ENCODE data around the gene CTSZ.

DNA sequence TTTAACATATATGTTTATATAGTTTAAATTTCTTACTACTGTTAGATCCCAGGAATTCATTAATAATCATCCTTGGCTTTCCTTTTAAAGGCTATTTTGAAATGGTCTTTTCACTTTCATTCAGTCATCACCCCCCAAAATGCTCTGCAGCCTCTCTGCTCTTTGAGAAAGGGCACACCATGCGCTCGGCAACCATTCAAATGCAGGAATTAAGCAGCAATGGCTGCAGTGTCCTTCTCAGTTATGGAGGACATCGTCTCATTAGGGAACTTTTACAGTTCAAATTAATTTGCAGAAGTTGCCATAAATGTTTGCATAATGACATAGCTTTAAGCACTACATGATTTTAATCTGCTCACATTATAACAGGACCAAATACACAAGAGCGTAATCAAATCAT is 18.5 kb upstream of the CTSZ start:
- TF ChIP-seq, protein P1, sequence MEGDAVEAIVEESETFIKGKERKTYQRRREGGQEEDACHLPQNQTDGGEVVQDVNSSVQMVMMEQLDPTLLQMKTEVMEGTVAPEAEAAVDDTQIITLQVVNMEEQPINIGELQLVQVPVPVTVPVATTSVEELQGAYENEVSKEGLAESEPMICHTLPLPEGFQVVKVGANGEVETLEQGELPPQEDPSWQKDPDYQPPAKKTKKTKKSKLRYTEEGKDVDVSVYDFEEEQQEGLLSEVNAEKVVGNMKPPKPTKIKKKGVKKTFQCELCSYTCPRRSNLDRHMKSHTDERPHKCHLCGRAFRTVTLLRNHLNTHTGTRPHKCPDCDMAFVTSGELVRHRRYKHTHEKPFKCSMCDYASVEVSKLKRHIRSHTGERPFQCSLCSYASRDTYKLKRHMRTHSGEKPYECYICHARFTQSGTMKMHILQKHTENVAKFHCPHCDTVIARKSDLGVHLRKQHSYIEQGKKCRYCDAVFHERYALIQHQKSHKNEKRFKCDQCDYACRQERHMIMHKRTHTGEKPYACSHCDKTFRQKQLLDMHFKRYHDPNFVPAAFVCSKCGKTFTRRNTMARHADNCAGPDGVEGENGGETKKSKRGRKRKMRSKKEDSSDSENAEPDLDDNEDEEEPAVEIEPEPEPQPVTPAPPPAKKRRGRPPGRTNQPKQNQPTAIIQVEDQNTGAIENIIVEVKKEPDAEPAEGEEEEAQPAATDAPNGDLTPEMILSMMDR (IDR thresholded peaks at IDR 0.05): no peak
- TF ChIP-seq, protein P2, sequence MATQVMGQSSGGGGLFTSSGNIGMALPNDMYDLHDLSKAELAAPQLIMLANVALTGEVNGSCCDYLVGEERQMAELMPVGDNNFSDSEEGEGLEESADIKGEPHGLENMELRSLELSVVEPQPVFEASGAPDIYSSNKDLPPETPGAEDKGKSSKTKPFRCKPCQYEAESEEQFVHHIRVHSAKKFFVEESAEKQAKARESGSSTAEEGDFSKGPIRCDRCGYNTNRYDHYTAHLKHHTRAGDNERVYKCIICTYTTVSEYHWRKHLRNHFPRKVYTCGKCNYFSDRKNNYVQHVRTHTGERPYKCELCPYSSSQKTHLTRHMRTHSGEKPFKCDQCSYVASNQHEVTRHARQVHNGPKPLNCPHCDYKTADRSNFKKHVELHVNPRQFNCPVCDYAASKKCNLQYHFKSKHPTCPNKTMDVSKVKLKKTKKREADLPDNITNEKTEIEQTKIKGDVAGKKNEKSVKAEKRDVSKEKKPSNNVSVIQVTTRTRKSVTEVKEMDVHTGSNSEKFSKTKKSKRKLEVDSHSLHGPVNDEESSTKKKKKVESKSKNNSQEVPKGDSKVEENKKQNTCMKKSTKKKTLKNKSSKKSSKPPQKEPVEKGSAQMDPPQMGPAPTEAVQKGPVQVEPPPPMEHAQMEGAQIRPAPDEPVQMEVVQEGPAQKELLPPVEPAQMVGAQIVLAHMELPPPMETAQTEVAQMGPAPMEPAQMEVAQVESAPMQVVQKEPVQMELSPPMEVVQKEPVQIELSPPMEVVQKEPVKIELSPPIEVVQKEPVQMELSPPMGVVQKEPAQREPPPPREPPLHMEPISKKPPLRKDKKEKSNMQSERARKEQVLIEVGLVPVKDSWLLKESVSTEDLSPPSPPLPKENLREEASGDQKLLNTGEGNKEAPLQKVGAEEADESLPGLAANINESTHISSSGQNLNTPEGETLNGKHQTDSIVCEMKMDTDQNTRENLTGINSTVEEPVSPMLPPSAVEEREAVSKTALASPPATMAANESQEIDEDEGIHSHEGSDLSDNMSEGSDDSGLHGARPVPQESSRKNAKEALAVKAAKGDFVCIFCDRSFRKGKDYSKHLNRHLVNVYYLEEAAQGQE (IDR thresholded peaks at IDR 0.05; ENCODE audit: insufficient read depth in 1 of 2, low read depth in 2 of 2, low read length in 1 of 2): no peak
- no peak for TF ChIP-seq POLR2AphosphoS5 (IDR thresholded peaks at IDR 0.05; ENCODE audit: low read depth, low read length)

All from Panc1 (cell line).